ENCODE results near the gene GJB3. TPM values are rescaled to one million over a fixed set of nuclear protein-coding genes. Genes with fewer than 3 reads are reported as not detected.

GJB3 gene
- total and polyA plus RNA-seq, 2 donors (not counting 1 experiment from before 2014, with no cell fraction given), result not detected

DNA sequence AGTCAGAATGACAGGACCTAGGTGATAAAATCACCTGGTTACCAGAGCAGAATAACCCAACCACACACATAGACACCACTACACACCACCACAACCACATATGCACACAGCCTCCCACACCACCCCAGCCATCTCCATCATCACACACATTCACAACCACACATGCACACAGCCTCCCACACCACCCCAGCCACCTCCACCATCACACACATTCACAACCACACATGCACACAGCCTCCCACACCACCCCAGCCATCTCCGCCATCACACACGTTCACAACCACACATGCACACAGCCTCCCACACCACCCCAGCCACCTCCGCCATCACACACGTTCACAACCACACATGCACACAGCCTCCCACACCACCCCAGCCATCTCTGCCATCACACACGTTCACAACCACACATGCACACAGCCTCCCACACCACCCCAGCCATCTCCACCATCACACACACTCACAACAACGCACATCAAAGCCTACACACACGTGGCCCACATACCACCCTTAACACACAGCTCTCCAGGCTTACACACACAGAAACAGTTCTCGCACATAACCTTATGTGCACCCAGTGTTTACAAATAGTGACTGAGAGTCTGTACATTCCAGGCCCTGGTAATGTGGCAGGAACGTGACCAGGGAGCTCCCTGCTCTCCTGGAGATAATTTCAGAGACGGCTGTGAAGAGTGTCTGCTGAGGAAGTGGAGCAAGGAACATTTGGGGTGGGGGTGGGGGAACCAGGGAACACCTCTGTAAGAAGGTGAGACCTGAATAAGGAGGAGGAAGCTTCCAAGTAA, 3.3 kb upstream of the GJB3 start:
- WGBS (ENCODE audit: insufficient coverage), result 56% methylated on average over 9 of the region's 10 CpGs
- H3K27ac ChIP-seq (ENCODE audit: low read length in 2 of 2), result no peak overlapping the region
- peaks cover 2 to 13% of the 10 kb centered on the region in 2 donors for H3K4me1 ChIP-seq (ENCODE audit: control insufficient read depth in 2 of 2, insufficient read depth in 2 of 2, low read length in 2 of 2)
- H4K20me1 ChIP-seq (ENCODE audit: control insufficient read depth, insufficient read depth, low read length, poor library complexity, severe bottlenecking), result no peaks in the 10 kb centered on the region
- Mint-ChIP-seq H3K27ac (no peak overlapping the region), H3K4me3 (no peak overlapping the region), H3K27me3 (peaks cover 36% of the 10 kb centered on the region), H3K4me1 (peaks cover 7% of the 10 kb centered on the region), H3K9me3 (ENCODE audit: insufficient read depth) (no peaks in the 10 kb centered on the region)
- CTCF ChIA-PET, result no interaction called here
- H3K9ac ChIP-seq (ENCODE audit: low read length), result no peak overlapping the region
- TF ChIP-seq EZH2 (IDR thresholded peaks at IDR 0.05; ENCODE audit: borderline replicate concordance, insufficient read depth, low read depth, low read length, poor library complexity, severe bottlenecking), result no peak
- H3K4me2 ChIP-seq (replicated peaks; ENCODE audit: low read depth, low read length, poor library complexity, severe bottlenecking), result no peak overlapping the region
- intact Hi-C loops (cut with micrococcal nuclease), result no loop called here
- no peaks in the 10 kb centered on the region for H3K9me3 ChIP-seq (ENCODE audit: control extremely low read depth in 1 of 3, control insufficient read depth in 2 of 3, insufficient read depth in 1 of 3, low read length in 2 of 3)
- H3K36me3 ChIP-seq (replicated peaks in 1 of 2; ENCODE audit: control extremely low read depth in 1 of 2, control insufficient read depth in 1 of 2, extremely low read depth in 1 of 2, insufficient read depth in 2 of 2, low read length in 1 of 2), result no peaks in the 10 kb centered on the region
- ATAC-seq (ENCODE audit: low read depth) (no peak), DNase-seq (no peak)
- peaks cover 0 to 27% (median 10%) of the 10 kb centered on the region in 4 experiments for H3K27me3 ChIP-seq (replicated peaks in 1 of 4; ENCODE audit: control extremely low read depth in 1 of 4, control insufficient read depth in 3 of 4, insufficient read depth in 4 of 4, low read length in 3 of 4)
- no peaks in the 10 kb centered on the region for H3K79me2 ChIP-seq (ENCODE audit: control insufficient read depth, insufficient read depth, low read length)
- H3K4me3 ChIP-seq (ENCODE audit: control extremely low read depth in 1 of 5, extremely low read depth in 1 of 5, insufficient read depth in 1 of 5, low read depth in 2 of 5, low read length in 4 of 5), result no peak overlapping the region
- POLR2A ChIA-PET, result no interaction called here
- no peak overlapping the region for H2AFZ ChIP-seq (ENCODE audit: insufficient read depth, low read depth, low read length, poor library complexity, severe bottlenecking)

DNA sequence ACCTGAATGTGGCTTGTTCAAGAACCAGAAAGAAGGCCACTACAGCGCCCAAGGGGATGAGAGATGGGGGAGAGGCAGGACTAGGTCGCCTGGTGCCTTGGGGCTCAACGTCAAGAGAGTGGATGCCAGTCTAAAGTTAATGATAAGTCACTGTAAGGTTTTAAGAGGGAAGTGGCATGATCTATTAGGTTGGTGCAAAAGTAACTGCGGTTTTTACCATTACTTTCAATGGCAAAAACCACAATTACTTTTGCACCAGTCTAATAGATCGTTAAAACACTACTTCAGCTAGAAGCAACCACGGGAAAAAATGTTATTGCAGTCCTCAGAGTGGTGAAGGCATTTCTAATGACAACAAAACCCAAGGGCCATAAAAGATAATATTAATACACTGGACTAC, 2.6 kb upstream of the GJB3 start:
- H2AFZ ChIP-seq (ENCODE audit: insufficient read depth, low read depth, low read length, poor library complexity, severe bottlenecking), result no peak overlapping the region
- peaks cover 7% of the 10 kb centered on the region for H3K4me1 Mint-ChIP-seq
- no peak overlapping the region for H3K4me3 Mint-ChIP-seq
- ChIA-PET POLR2A (no interaction called here), CTCF (no interaction called here)
- H3K9ac ChIP-seq (ENCODE audit: low read length), result no peak overlapping the region
- H4K20me1 ChIP-seq (ENCODE audit: control insufficient read depth, insufficient read depth, low read length, poor library complexity, severe bottlenecking), result no peaks in the 10 kb centered on the region
- H3K4me2 ChIP-seq (replicated peaks; ENCODE audit: low read depth, low read length, poor library complexity, severe bottlenecking), result no peak overlapping the region
- H3K9me3 Mint-ChIP-seq (ENCODE audit: insufficient read depth), result no peaks in the 10 kb centered on the region
- H3K27ac Mint-ChIP-seq, result no peak overlapping the region
- H3K4me3 ChIP-seq (ENCODE audit: control extremely low read depth in 1 of 5, extremely low read depth in 1 of 5, insufficient read depth in 1 of 5, low read depth in 2 of 5, low read length in 4 of 5), result no peak overlapping the region
- no peaks in the 10 kb centered on the region for H3K9me3 ChIP-seq (ENCODE audit: control extremely low read depth in 1 of 3, control insufficient read depth in 2 of 3, insufficient read depth in 1 of 3, low read length in 2 of 3)
- H3K27me3 ChIP-seq (replicated peaks in 1 of 4; ENCODE audit: control extremely low read depth in 1 of 4, control insufficient read depth in 3 of 4, insufficient read depth in 4 of 4, low read length in 3 of 4), result peaks cover 0 to 32% (median 10%) of the 10 kb centered on the region in 4 experiments
- DNase-seq, result no peak
- 78% methylated on average over 1 of the region's 6 CpGs for WGBS (ENCODE audit: insufficient coverage)
- peaks cover 2 to 13% of the 10 kb centered on the region in 2 donors for H3K4me1 ChIP-seq (ENCODE audit: control insufficient read depth in 2 of 2, insufficient read depth in 2 of 2, low read length in 2 of 2)
- no peak overlapping the region for H3K27ac ChIP-seq (ENCODE audit: low read length in 2 of 2)
- intact Hi-C loops (cut with micrococcal nuclease), result no loop called here
- H3K27me3 Mint-ChIP-seq, result peaks cover 43% of the 10 kb centered on the region
- TF ChIP-seq EZH2 (IDR thresholded peaks at IDR 0.05; ENCODE audit: borderline replicate concordance, insufficient read depth, low read depth, low read length, poor library complexity, severe bottlenecking), result no peak
- TF ChIP-seq, protein P1, sequence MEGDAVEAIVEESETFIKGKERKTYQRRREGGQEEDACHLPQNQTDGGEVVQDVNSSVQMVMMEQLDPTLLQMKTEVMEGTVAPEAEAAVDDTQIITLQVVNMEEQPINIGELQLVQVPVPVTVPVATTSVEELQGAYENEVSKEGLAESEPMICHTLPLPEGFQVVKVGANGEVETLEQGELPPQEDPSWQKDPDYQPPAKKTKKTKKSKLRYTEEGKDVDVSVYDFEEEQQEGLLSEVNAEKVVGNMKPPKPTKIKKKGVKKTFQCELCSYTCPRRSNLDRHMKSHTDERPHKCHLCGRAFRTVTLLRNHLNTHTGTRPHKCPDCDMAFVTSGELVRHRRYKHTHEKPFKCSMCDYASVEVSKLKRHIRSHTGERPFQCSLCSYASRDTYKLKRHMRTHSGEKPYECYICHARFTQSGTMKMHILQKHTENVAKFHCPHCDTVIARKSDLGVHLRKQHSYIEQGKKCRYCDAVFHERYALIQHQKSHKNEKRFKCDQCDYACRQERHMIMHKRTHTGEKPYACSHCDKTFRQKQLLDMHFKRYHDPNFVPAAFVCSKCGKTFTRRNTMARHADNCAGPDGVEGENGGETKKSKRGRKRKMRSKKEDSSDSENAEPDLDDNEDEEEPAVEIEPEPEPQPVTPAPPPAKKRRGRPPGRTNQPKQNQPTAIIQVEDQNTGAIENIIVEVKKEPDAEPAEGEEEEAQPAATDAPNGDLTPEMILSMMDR (IDR thresholded peaks at IDR 0.05), result no peak
- no peak for ATAC-seq (ENCODE audit: low read depth)
- no peaks in the 10 kb centered on the region for H3K79me2 ChIP-seq (ENCODE audit: control insufficient read depth, insufficient read depth, low read length)
- no peaks in the 10 kb centered on the region for H3K36me3 ChIP-seq (replicated peaks in 1 of 2; ENCODE audit: control extremely low read depth in 1 of 2, control insufficient read depth in 1 of 2, extremely low read depth in 1 of 2, insufficient read depth in 2 of 2, low read length in 1 of 2)
